Measurements from ENCODE around the gene CERKL. TPM values are rescaled to one million over a fixed set of nuclear protein-coding genes. Genes with fewer than 3 reads are reported as not detected.

Gene CERKL
- total RNA-seq, 1 donor from 2014 or later: 5.8 TPM

DNA sequence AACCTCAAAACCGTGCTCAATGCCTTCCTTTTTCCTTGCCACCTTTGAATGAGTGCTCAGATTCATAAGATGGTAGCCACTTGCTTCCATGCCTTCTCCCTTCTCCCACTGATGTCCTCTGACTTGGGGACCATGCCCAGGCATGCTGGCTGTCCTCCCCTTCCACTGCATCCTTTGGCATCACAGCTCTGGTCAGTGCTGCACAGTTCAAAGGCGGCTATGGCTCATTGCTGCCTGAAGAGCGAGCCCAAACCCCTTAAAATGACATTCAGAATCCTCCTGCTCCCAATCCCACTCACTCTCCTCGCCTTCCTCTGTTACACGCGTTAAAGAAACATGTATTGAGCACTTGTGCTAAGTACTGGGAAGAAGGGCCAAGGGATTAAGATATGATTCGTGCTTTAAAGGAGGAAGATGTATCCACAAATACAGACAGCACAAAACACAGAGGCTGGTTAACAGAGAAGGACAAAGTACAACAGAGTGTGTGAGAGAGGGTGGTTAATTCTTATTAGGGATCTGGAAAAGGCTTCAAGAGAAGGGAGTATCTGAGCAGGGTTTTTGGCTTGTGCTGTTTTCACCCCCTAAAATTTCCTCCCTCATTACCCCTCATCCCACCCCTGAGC is 81.8 kb downstream of the CERKL start:
- DNase-seq (ENCODE audit: low spot score): no peak

DNA sequence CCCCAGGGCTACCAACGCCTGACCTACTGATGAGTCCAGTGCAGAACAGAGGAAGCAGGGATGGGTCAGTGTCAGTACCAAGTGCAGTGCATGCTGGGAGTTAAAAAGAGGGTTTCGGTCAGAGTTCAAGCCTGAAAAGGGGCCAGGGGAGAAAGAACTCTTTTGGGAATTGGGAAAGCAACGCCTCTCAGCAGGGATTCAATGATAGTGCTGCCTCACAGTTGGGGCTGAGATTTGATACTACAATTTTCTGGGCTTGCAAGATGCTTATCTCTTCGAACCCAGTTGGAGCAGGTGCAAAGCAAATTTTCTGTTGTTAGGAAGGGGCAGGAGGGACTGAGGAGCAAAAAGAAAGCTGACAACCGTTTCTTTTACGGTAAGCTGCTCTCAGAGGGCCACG is 82.6 kb downstream of the CERKL start:
- no peak for DNase-seq (ENCODE audit: low spot score)

DNA sequence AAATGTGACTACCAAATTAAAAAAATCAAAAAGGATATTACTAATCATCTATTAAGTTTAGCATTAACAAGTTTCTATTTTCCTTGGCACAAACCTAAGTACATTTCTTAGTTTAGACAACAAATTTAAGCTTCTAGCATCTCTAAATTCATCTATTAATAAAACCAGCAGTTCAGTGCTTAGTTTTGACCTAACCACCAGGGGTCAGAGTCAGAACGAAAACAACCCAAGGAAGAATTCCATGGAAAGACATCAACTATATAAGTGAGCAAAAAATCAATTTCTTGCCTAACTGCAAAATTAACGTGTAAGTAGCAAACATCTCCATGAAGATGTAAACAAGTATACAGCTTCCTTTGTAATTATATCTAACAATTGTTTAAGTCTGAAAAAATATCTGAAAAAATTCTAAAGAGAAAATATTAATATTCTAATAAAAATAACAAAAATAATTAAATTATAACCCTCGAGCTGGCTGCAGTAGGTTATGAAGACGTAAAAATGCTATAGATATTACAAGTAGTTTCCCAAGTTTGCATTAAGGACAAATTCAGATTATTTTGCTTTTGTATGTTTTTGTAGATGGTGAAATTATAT is 83.7 kb downstream of the CERKL start:
- peak; percentile 18 for DNase-seq (ENCODE audit: low spot score)

DNA sequence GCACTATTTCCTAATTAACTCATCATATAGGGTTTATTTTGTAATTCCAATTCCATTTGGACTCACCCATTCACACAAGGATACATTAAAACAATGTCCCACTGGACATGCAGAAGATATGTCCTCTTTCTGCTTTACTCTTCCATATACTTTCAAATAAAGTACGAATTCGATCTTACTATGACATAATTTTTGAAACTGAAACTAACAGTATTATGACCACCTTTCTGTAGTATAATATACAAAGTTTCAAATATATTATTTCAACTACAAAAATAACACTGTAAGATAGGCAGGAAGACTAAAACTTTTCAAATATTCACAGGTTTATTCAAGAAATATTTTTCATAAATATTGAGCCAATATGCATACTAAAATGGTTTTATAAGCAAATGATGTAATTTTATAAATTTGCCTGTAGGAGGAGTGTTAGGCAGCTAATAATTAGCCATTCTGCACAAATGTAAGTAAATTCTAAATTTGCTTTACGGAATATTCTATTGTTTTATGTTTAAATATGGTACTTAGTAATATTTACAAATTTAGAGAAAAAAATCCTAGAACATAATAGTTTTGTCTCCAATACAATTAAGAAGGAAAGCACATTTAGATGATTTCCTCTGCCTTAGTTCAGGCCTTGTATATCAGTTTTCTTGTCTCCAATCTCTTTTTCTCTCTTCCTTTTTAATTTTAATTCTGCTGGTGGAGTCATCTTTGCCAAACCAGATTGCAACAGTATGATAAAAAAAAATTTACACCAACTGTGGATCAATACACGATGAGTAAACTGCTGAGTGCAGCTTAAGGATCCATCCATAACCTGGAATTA is 85.9 kb downstream of the CERKL start:
- no peak for DNase-seq (ENCODE audit: low spot score)

DNA sequence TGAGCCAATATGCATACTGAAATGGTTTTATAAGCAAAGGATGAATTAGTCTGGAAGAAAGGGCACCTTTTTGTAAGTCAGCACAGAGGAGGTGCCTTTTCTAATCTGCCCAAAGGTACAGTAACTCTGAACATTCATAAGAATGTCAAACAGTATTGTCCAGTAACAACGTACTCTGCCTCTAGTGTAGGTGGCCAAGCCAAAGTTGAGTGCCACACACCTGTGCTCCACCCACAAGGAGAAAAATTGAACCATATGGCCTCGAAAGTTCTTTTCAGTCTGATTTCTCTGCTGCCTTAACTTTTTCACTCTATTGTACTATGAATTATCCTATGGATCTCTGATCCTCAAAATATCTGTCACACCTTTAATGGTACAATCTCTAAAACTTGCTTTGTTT is 86.8 kb downstream of the CERKL start:
- no peak for DNase-seq (ENCODE audit: low spot score)

DNA sequence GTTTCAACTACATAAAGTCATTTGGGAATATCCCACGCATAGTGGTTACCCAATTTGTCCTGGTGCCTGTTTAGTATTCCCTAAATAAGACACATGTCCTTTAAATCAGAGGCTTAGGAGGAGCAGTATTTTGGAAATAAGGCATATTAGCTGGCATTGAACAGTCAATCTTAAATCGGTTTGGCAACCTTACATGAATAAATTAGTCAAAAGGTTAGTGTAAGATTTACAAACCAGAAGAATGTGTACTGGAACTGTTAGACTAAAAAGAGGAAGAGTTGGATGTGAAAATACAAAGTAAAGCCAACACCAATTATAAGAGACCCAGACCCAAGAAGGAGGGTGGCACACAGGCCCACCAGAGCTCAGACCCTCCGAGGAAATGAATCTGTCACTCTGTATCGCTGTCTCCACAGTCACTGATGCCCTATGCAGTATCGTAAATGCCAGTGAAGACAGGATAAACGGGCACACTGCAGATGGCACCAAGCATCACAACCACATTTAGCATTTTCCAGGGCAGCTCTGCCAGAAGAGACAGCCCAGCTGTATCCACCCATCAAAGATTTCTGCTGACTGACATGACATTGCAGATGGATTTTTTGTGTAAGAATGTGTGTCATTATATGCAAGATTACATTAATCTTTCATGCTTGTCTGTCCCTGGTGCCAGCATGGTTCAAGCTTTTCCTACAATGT is 90.4 kb downstream of the CERKL start:
- DNase-seq (ENCODE audit: low spot score): no peak

DNA sequence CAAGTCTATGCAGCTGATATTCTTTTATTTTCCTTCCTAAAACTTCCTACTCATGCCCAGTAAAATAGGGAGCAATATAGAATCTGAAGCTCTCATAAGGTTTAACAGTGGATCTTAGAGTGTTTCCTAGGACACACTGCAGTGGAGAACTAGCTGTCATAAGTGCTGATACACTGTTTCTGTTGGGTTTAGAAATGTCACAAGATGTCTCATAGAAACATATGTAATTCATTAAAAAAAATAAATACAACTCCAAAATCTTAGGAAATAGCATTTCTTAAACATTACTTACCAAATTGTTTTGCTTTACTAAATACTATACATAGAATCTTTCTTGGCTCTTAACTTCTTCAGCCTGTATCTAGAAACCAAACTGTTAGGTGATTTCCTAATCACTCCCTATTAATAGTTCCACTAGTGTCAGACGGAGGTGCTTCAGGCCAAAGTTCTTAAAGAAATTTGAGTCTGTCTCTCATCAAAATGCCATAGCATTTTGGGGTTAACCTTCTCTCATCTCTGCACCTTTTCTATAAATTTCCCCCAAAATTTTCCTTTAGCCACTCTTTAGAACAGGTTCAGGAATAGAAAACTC is 93.7 kb downstream of the CERKL start:
- DNase-seq (ENCODE audit: low spot score): no peak

DNA sequence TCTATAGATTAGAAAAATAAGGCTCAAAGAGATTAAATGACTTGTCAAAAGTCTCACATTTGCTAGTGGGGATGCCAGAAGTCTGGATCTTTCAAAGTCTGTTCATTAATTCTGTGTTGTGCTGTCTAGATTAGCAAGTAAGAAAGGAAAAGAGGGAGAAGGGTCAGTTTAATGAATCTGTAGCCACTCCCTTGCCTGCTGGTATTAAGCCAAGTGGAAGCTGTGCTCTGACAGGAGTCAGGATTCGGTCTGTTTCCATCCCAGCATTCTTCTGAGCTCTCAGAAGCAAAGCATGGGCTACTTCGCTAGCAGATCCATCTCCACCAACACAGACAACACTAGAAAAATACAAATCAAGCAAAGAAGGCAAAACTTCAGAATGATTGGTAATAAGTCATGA is 98.5 kb downstream of the CERKL start:
- DNase-seq (ENCODE audit: low spot score): no peak

DNA sequence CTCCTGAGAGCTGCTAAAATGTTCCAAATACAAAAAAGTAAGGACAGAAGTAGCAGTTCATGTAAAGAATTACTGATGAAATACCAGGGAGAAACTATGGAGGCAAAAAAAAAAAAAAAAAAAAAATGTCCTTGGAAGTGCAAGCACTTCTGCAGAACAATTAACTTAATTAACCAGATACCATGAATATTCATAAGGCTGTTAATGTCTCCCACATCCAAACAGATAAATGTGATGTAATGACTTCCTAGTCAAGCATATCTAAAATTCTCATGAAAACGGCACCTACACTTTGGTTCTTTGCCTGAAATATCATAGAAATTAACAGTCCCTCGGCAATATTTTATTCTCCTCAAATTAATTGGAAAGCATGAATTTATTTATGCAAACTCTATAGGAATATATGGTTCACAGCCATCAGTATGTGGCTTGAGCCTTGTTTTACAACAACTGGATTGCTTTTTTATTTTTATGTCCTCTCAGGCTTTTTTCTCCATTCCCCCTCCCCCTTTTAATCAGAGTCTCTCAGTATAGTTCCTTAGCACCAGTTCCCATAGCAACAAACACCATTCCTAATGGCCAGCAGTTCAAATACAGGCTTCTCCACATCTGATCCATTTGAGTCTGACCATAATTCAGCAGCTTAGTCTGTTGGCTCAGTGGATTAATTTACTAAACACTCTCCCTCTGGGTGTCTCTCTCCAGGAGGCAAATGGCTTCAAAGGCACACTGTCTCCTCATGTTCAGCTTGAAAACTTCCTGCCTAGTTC is 102.7 kb downstream of the CERKL start:
- no peak for DNase-seq (ENCODE audit: low spot score)

DNA sequence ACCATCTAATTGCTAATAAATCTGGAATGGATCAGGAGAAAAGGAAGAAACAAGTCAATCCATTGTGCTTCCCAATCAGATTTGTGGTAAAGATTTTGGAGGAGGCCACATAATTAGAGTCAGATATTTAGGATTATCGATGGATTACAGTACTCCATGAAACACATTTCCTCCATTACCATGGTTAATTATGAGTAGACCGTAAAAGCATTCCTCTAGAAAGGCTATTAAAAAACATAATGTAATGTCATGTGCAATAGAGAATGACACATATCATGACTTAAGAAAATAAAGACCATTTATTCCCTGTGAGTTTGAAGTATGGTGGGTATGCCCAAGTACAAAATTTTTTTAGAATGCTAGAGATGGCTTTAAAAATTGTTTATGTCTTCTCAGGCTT is 103.7 kb downstream of the CERKL start:
- no peak for DNase-seq (ENCODE audit: low spot score)

DNA sequence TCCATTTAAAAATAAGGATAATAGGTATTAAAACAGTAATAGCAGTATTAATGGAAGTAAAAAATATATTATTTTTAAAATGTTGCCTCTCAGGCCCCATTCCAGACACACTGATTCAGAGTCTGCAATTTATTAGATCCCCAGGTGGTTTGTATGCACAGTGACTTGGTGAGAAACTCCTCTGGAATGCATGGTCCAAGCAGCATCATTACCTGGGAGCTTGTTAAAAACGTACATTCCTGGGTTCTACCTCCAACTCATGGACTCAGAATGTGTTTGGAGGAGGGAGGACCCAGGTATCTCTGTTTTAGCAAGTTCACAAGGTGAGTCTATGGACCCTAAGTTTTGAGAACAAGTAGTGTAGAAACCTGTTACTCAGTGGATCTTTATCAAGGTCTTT is 104.1 kb downstream of the CERKL start:
- no peak for DNase-seq (ENCODE audit: low spot score)

DNA sequence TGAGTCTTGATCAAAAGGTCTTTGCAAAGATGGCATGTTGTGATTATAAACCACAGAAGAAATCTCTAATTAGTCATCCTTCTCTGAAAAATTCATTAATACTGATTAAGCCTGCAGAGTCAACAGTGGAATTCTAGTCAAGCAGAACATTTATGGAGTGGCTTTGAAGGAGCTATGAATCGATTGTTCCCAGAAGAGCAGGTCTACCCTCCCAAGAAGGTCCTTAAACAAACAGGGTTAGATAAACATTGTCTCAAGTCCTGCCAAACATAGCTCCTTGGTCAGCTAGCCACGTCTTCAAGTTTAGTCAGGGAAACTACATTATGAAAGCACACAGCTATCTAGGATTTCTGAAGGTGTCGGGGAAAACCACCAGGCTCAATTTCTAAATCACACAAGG is 110.8 kb downstream of the CERKL start:
- DNase-seq (ENCODE audit: low spot score): no peak

DNA sequence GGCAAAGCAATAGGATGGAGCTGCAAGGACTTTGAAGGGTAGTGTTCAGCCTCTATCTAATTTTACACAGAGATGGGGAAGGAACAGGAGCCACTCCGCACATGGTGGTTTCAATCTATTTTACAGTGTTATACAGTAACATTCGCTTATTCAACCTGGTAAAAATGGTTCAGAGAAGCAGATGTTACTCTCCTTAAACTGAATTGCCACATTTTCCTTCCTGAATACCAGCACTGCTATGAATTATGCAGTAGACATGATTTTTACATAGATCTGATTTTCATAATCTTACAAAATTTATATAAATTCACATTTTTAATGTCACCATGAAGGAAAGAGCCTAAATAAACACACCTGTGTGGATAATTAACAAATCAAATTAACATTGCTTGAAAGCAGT is 114.7 kb downstream of the CERKL start:
- DNase-seq (ENCODE audit: low spot score): no peak

DNA sequence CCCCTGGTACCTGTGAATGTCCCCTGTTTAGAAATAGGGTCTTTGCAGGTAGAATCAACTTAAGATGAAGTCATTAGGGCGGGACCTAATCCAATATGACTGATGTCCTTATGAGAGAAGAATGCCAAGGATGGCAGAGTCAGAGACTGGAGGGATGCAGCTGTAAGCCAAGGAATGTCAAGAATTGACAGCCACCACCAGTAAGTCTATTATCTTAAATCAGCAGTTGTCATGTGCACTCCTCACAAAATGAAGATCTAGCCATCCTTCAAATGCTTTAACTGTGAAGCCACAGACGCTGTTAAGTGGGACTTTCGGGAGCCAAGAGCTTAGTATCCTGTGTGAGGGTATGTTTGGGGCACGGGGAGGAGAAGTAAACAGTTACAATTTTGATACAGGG is 116.5 kb downstream of the CERKL start:
- no peak for DNase-seq (ENCODE audit: low spot score)

DNA sequence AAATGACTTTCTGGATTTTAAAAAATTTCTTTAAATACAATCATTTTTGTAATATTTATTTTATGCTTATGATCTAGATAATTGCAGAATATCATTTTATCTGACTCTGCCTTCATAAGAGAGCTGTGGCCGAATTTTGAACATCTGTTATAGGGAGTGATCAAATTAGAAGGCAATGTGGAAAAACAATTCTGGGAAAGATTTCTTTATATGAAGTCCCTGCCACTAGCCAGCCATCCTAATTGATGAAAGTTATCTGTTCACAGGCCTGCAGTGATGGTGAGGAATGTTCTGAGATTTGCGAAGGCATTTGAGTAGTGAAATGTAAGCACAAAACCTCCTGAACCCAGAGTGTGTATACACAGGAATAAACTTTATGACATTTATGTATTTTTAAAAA is 120.2 kb downstream of the CERKL start:
- no peak for DNase-seq (ENCODE audit: low spot score)

DNA sequence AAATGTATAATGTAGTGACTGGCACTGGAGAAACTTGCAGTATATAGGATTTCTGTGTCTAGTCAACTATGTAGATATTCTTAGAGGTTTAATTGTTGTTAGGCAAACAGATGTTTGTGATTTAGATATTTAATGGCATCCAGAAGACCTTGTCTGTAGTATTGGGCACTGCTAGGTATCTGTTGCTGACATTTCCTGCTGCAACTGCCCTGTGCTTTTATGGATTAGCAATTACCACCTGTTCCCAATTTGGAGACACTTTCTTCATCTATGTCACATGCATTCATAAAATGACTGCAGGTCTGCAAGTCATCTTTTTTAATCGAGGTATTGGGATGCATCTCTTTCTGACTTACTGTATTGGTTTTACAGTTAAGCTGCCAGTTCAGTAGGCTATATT is 128.5 kb downstream of the CERKL start:
- no peak for DNase-seq (ENCODE audit: low spot score)

DNA sequence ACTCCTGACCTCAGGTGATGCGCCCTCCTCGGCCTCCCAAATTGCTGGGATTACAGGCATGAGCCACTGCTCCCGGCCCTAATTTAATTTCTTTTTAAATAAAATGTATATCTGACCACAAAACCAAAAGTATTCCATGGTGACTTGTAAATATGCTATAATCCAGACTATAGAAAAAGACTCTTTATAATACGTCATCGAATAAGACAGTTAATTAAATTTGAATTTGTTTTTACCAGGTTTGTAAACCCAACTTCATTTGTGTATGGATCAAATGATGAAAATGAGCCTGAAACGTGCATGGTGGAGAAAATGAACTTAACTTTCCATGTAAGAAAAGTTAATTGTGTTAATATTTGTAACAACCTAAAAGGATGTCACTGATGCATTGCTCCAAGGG is 129.8 kb downstream of the CERKL start:
- DNase-seq (ENCODE audit: low spot score): no peak

DNA sequence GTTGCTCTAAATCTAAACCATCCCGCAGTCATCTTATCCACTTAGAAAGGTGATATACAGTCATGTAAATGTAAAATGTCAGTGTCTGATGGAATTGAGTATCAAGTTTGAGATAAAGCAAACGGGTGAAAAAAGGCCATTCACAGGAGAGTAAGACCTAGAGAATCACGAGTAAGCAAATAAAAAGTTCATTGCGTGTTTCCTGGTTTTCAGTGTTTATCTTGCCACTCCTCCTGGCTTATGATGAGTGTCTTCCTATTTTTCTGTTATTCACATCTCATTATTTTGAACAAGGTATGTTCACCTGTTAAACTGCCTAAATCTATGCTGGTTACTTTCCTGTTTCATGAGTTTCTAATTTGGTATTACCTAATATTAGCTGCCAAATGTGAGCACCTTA is 130.9 kb downstream of the CERKL start:
- no peak for DNase-seq (ENCODE audit: low spot score)

DNA sequence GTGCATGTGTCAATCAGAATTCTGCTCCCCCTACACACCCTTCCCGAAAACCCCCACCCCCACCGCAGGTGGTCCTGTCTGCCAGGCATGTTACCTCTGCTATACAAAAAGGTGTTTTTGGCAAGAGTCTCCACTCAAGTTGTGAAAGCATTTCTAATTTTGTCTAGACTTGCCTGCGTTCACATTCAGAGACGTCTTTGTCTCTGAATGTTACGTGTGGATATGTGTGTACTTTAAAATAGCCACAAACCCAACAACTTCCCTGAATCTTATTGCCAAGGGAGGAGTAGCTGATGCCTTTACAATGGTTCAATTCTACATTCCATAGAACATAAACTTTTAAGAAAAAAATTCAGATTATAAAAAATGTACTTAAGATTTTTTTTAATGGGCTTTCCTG is 133.1 kb downstream of the CERKL start:
- DNase-seq (ENCODE audit: low spot score): peak; percentile 11

DNA sequence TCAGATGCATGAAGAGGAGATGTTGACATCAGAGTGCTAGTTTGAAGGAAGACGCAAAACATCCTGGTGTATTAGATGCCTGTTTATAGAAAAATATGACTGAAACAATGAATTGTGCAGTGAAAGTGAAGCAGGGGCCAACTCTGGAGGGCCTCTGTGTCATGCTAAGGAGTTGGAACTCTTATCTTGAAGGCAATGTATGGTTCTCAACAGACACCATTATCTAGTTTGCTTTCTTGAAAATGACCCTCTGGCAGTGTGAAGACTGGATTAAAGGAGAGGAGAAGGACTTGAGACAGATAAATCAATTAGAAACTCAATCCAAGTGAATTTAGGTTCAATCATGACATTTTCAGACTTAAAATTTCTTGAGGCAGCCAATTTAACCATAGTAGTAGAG is 136.7 kb downstream of the CERKL start:
- no peak for DNase-seq (ENCODE audit: low spot score)

DNA sequence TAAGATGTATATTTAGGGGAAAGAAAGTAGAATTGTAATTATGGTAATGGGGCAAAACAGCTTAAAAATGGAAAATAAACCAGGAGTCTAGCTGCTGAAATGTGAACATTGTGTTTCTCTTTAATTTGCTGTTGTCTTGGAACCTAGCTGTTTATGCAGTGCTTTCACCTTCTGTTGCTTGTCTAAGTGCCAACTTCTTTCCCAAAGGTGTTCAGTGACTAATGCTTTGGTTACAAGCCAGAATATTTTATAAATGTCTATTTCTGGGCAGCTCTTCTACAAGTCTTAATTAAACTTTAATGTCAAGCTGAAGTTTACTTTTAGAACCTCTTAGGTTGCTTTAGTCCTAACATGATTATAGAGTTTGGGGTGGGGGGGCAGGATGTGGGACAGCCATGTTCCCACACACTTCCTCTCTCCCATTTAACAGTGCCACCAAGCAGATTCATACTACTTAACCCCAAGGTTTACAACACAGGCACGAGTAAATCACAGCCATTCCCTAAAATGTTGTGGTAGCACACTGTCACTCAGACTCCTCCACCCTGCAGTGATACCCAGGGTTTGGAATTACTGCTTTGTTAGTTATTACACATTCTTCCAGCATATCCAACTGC is 139.1 kb downstream of the CERKL start:
- no peak for DNase-seq (ENCODE audit: low spot score)
